ENCODE measurements around the gene ANGPT4. TPM values are rescaled to one million over a fixed set of nuclear protein-coding genes. Genes with fewer than 3 reads are reported as not detected.

ANGPT4 gene
- total and polyA plus RNA-seq, 4 donors, result 0.30 to 0.57 (median 0.44) TPM

DNA sequence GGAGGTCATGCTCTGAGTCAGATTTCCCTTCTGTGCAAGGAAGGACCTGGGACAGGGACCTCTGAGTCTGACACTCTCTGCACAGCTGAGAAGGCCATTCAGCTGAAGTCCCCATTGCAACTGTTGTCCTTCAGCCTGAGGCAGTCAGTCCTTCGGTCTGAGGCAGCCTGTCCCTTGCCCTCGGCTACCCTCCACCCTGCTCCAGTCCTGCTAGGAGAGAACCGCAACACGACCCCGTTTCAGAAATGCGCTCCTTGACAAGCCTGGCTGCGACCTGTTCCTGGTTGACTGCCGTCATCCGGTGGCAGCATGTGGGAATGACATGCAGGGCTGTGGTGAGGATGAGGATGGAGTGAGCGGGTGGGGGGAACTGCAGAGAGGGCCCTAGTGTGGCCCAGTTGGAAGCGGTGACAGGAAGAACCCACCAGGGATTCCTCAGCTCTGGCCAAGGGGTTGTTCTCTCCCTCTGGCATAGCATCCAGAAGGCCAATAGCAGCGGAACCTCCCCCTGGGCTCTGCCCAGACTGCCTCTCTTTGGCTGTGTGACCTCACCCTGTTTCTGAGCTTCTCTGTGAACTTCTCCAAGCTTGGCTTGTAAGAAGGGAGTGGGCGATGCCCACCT lies 40.3 kb upstream of the ANGPT4 start:
- H3K27ac ChIP-seq (ENCODE audit: low read depth, low read length), result no peak overlapping the region
- H3K4me1 ChIP-seq (ENCODE audit: control insufficient read depth, insufficient read depth, low read length), result peaks cover 6% of the 10 kb centered on the region
- WGBS (ENCODE audit: insufficient coverage), result 12% methylated on average over 11 of the region's 13 CpGs
- no peaks in the 10 kb centered on the region for H3K9me3 ChIP-seq (ENCODE audit: control insufficient read depth, insufficient read depth, low read length)
- no peak overlapping the region for H3K4me3 ChIP-seq (ENCODE audit: low read depth, low read length)
- peak; percentile 26 to 92 (median 54) for DNase-seq (ENCODE audit: low read depth in 4 of 6, low spot score in 6 of 6)
- H3K27me3 ChIP-seq (ENCODE audit: control insufficient read depth, insufficient read depth, low read length), result no peaks in the 10 kb centered on the region
- no peaks in the 10 kb centered on the region for H3K36me3 ChIP-seq (ENCODE audit: control insufficient read depth, insufficient read depth, low read length)

DNA sequence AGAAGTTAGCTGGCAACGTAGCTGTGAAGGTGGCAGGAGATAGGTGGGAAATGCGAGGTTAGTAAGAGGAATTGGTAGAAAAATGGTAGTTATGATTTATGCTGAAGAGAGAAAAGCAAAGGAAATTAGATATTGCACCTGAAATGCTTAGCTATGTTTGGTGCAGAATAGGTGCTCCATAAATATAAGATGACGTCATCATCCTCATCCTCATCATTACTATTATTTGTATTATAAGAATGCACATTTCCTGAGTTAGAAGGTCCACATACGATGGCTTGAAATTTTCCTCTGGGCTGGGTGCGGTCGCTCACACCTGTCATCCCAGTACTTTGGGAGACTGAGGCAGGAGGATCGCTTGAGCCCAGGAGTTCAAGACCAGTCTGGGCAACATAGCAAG lies 39.5 kb upstream of the ANGPT4 start:
- H3K9me3 ChIP-seq (ENCODE audit: control insufficient read depth, insufficient read depth, low read length), result no peaks in the 10 kb centered on the region
- H3K36me3 ChIP-seq (ENCODE audit: control insufficient read depth, insufficient read depth, low read length), result no peaks in the 10 kb centered on the region
- no peaks in the 10 kb centered on the region for H3K27me3 ChIP-seq (ENCODE audit: control insufficient read depth, insufficient read depth, low read length)
- H3K4me3 ChIP-seq (ENCODE audit: low read depth, low read length), result no peak overlapping the region
- no peak overlapping the region for H3K27ac ChIP-seq (ENCODE audit: low read depth, low read length)
- 85% methylated on average over 5 of the region's 7 CpGs for WGBS (ENCODE audit: insufficient coverage)
- DNase-seq (ENCODE audit: low read depth in 4 of 6, low spot score in 6 of 6), result no peak
- peaks cover 4% of the 10 kb centered on the region for H3K4me1 ChIP-seq (ENCODE audit: control insufficient read depth, insufficient read depth, low read length)

DNA sequence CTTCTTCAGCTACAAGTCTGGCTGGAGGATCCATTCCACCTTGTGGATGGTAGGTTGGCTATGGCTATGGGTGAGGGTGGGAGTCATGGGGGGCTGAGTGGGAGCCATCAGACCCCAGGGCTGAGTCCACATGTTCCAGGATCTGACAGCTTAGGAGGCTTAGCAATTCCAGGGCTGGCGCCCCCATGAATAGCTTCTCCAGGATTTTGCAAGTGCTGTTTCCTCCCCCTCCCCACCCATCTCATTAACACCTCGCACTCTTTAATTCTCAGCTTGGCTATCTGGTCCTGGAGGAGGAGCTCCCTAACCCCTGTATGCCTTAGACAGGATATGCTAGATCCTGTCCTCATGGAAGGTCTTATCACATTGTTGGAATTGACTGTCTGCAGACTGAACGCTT lies 39.0 kb upstream of the ANGPT4 start:
- Histone ChIP-seq H3K27ac (ENCODE audit: low read depth, low read length) (no peak overlapping the region), H3K4me3 (ENCODE audit: low read depth, low read length) (no peak overlapping the region), H3K9me3 (ENCODE audit: control insufficient read depth, insufficient read depth, low read length) (no peaks in the 10 kb centered on the region), H3K4me1 (ENCODE audit: control insufficient read depth, insufficient read depth, low read length) (peaks cover 4% of the 10 kb centered on the region), H3K27me3 (ENCODE audit: control insufficient read depth, insufficient read depth, low read length) (no peaks in the 10 kb centered on the region), H3K36me3 (ENCODE audit: control insufficient read depth, insufficient read depth, low read length) (no peaks in the 10 kb centered on the region)
- WGBS (ENCODE audit: insufficient coverage), result 25% methylated on average over 1 of the region's 3 CpGs
- DNase-seq (ENCODE audit: low read depth in 4 of 6, low spot score in 6 of 6), result no peak

DNA sequence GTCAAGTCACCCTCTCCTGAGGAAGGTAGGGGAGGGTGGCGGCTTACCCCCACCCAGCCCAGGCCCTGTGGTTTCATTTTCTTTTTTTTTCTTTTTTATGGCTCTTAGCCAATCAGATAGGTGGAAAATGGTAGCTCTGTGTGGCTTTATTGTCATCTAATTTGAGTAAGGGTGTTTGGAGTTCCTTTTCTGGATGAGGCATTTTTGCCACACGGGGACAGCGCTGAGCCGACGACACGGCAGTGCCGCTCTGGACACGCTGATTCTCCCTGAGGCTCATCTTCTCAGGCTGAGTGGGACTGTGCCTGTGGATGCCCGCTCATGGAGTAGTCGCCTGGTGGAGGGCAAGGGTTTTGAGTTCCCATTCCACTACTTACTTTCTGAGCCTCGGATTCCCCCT lies 37.6 kb upstream of the ANGPT4 start:
- Histone ChIP-seq H3K9me3 (ENCODE audit: control insufficient read depth, insufficient read depth, low read length) (no peaks in the 10 kb centered on the region), H3K4me3 (ENCODE audit: low read depth, low read length) (no peak overlapping the region), H3K27me3 (ENCODE audit: control insufficient read depth, insufficient read depth, low read length) (no peaks in the 10 kb centered on the region), H3K36me3 (ENCODE audit: control insufficient read depth, insufficient read depth, low read length) (no peaks in the 10 kb centered on the region), H3K4me1 (ENCODE audit: control insufficient read depth, insufficient read depth, low read length) (peaks cover 4% of the 10 kb centered on the region), H3K27ac (ENCODE audit: low read depth, low read length) (no peak overlapping the region)
- no CpG with 5 or more reads among the region's 11 CpGs for WGBS (ENCODE audit: insufficient coverage)
- peak in 1 of 6 donors; percentile 8 for DNase-seq (ENCODE audit: low read depth in 4 of 6, low spot score in 6 of 6)

DNA sequence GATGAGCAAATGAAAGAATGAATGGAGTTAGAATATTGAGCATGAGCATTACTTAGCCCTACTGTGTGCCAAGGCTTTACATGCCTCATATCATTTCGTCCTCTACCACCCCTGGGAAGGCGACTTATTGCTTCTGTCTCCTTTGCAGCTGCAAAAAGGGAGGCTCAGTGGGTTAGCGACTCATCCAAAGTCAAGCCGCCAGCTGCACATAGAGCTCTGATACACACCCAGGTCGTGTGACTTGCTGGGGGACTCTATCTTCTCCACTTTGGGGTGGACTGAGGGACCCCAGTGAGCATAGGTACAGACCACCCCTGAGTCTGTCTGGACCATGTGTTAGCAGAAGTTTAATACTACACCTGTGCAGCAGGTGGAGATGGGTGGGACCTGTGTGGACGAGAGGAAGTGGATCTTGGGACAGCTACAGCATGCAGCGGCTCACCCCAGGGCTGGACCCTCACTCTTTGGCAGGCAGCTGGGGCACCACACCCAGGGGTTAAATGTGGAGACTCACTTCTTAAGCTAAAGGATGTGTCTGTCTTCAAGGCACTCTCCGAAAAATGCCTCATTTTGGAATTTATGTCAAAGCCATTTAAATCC lies 36.2 kb upstream of the ANGPT4 start:
- Histone ChIP-seq H3K36me3 (ENCODE audit: control insufficient read depth, insufficient read depth, low read length) (no peaks in the 10 kb centered on the region), H3K9me3 (ENCODE audit: control insufficient read depth, insufficient read depth, low read length) (no peaks in the 10 kb centered on the region), H3K4me3 (ENCODE audit: low read depth, low read length) (no peak overlapping the region), H3K4me1 (ENCODE audit: control insufficient read depth, insufficient read depth, low read length) (peaks cover 4% of the 10 kb centered on the region), H3K27ac (ENCODE audit: low read depth, low read length) (no peak overlapping the region), H3K27me3 (ENCODE audit: control insufficient read depth, insufficient read depth, low read length) (no peaks in the 10 kb centered on the region)
- DNase-seq (ENCODE audit: low read depth in 4 of 6, low spot score in 6 of 6), result no peak
- 85% methylated on average over 6 of the region's 8 CpGs for WGBS (ENCODE audit: insufficient coverage)

DNA sequence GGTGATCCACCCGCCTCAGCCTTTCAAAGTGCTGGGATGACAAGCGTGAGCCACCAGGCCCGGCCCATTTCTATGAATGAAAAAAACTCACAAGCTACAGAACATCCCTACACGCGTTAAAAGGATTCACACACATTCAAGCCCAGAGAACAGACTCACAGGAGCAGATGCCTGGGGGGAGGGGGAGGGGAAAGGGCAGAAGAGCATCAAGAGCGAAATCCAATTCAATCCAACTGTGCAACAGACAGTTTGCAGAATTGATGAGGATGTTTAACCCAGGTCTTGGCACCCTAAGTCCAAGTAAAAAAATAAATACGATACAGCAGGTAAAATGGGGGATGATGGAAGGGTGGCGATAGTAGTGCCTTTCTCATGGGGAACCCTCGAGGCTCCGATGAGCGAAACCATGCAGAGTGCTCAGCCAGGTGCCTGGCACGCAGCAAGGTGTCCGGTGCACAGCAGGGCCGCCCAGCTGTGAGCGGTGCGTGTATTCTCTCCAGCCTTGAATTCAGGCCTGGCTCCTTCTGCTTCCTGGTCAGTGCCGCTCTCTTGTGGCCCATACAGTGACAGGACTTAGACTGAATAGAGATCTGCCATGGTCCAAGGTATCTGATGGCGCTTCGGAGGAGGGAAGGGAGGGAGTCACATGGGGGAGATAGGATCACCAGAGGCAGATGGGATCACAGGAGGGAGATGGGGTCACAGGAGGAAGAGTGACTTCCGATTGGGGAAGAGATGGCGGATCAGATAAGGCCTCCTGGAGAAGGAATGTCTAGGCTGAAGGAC lies 35.4 kb upstream of the ANGPT4 start:
- Histone ChIP-seq H3K27me3 (ENCODE audit: control insufficient read depth, insufficient read depth, low read length) (no peaks in the 10 kb centered on the region), H3K9me3 (ENCODE audit: control insufficient read depth, insufficient read depth, low read length) (no peaks in the 10 kb centered on the region), H3K36me3 (ENCODE audit: control insufficient read depth, insufficient read depth, low read length) (no peaks in the 10 kb centered on the region), H3K4me3 (ENCODE audit: low read depth, low read length) (no peak overlapping the region), H3K4me1 (ENCODE audit: control insufficient read depth, insufficient read depth, low read length) (peaks cover 4% of the 10 kb centered on the region), H3K27ac (ENCODE audit: low read depth, low read length) (no peak overlapping the region)
- DNase-seq (ENCODE audit: low read depth in 4 of 6, low spot score in 6 of 6), result no peak
- WGBS (ENCODE audit: insufficient coverage), result 86% methylated on average over 15 of the region's 21 CpGs

DNA sequence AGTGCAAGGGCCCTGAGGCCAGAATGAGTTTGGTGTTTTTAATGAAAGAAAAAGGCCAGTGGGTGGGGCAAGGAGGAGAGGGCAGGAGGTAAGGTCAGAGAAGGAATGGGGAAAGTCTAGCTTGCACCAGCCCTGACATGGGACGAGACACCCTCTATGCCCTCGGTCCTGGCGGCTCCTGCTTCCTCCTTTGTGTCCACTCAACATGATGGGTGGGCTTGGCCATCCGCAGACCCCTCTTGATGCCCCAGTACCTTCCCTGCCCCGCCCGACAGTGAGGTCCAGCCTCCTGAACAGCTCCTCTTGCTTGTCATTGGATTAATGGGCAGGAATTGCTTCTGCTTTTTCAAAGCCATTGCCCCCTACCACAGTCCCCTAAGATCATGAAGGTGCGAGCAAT lies 33.6 kb upstream of the ANGPT4 start:
- no peaks in the 10 kb centered on the region for H3K4me1 ChIP-seq (ENCODE audit: control insufficient read depth, insufficient read depth, low read length)
- no peaks in the 10 kb centered on the region for H3K27me3 ChIP-seq (ENCODE audit: control insufficient read depth, insufficient read depth, low read length)
- H3K9me3 ChIP-seq (ENCODE audit: control insufficient read depth, insufficient read depth, low read length), result no peaks in the 10 kb centered on the region
- H3K36me3 ChIP-seq (ENCODE audit: control insufficient read depth, insufficient read depth, low read length), result no peaks in the 10 kb centered on the region
- 86% methylated on average over 2 of the region's 7 CpGs for WGBS (ENCODE audit: insufficient coverage)
- no peak overlapping the region for H3K27ac ChIP-seq (ENCODE audit: low read depth, low read length)
- H3K4me3 ChIP-seq (ENCODE audit: low read depth, low read length), result no peak overlapping the region
- no peak for DNase-seq (ENCODE audit: low read depth in 4 of 6, low spot score in 6 of 6)

DNA sequence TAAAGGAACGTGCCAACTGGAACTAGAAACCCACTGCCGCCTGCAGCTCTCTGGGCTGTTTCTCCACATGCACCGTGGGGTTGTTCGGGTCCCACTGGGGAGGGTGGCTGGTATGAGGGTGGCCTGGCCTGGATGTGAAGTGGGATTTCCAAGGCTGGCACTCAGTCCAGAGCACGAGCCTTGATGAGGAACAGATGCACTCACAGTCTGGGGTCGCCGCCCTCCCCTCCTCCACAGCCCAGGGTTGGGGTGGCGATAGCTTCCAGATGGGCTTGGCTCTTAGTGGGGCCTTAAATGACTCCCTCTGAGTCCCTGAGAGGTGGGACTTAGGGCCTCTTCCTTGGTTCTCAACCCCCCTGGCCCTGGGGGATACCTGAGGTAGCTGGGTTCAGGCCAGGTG lies 30.7 kb upstream of the ANGPT4 start:
- H3K9me3 ChIP-seq (ENCODE audit: control insufficient read depth, insufficient read depth, low read length), result no peaks in the 10 kb centered on the region
- no peaks in the 10 kb centered on the region for H3K27me3 ChIP-seq (ENCODE audit: control insufficient read depth, insufficient read depth, low read length)
- no peak overlapping the region for H3K27ac ChIP-seq (ENCODE audit: low read depth, low read length)
- H3K4me1 ChIP-seq (ENCODE audit: control insufficient read depth, insufficient read depth, low read length), result no peaks in the 10 kb centered on the region
- 84% methylated on average over 5 of the region's 8 CpGs for WGBS (ENCODE audit: insufficient coverage)
- no peaks in the 10 kb centered on the region for H3K36me3 ChIP-seq (ENCODE audit: control insufficient read depth, insufficient read depth, low read length)
- DNase-seq (ENCODE audit: low read depth in 4 of 6, low spot score in 6 of 6), result no peak
- H3K4me3 ChIP-seq (ENCODE audit: low read depth, low read length), result no peak overlapping the region

DNA sequence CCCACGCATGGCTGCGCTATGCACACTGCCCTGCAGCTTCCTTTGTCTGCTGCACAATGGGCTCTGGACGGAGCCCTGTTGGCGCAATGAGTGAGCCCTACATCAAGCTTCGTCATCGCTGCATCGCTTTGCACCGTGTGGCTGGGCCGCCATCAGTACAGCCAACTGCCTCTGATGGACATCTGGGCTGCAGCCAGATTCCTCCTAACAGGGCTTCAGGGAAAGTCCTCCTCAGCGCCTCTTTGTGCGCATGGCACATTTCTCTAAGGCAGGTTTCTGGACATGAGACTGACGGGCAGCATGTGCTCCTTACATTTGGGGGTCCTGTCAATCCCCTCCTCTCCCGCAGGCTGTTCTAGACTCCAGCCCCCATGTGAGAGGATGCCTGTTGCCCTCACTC lies 29.7 kb upstream of the ANGPT4 start:
- Histone ChIP-seq H3K36me3 (ENCODE audit: control insufficient read depth, insufficient read depth, low read length) (no peaks in the 10 kb centered on the region), H3K27ac (ENCODE audit: low read depth, low read length) (no peak overlapping the region), H3K9me3 (ENCODE audit: control insufficient read depth, insufficient read depth, low read length) (no peaks in the 10 kb centered on the region), H3K4me1 (ENCODE audit: control insufficient read depth, insufficient read depth, low read length) (no peaks in the 10 kb centered on the region), H3K4me3 (ENCODE audit: low read depth, low read length) (no peak overlapping the region), H3K27me3 (ENCODE audit: control insufficient read depth, insufficient read depth, low read length) (no peaks in the 10 kb centered on the region)
- DNase-seq (ENCODE audit: low read depth in 4 of 6, low spot score in 6 of 6), result peak in 1 of 6 donors; percentile 15
- WGBS (ENCODE audit: insufficient coverage), result 71% methylated on average over 13 of the region's 13 CpGs
